Activated CD8-positive, alpha-beta memory T cell treated with anti-CD3 and anti-CD28 coated beads, Interleukin-2, amount 50 U/mL, for 1 hour (primary cell): ENCODE measurements around the gene TPP2.

Experiments
- DNase-seq: peaks from one replicate; pipeline ENCODE4 v3.0.0-alpha.2; 2020; ENCODE audit errors: extremely low read depth

TPP2 gene

DNA sequence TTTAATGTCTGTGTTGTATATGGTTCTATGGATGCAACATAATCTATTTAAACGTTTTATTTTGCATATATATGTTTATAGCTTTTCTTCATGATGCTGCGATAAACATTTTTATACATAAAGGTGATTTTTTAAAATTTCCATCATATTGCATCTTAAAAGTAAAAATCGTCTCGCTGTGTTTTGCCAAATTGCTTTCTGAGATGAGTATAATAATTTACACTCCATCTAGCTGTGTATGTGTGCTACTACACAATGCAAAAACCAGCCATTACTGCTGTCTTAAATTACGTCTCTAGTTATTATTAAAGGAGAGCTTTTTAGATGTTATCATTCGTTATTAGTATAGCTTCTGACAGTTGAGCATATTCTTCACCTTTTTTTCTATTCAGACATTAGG lies 60.8 kb downstream of the TPP2 start:
- DNase-seq = no peak

DNA sequence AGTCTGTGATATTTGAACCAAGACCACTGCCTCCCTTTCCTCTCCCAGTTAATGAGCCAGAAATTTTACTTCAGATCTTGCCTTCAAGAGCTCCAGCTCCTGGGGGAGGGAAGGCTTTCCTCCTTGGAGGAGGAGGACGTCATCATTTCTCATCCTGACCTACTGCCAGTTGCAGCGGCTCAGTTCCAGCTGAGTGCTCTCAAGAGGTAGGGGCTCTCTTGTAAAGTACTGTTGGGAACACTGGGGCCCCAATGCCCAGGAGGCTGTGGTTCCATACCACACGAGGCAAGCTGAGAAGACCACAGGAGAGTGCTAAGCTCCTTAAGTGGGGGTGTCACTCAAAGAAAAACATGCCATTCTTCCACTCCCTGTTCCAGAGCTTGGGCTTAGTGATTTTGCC lies 61.9 kb downstream of the TPP2 start:
- DNase-seq = no peak

DNA sequence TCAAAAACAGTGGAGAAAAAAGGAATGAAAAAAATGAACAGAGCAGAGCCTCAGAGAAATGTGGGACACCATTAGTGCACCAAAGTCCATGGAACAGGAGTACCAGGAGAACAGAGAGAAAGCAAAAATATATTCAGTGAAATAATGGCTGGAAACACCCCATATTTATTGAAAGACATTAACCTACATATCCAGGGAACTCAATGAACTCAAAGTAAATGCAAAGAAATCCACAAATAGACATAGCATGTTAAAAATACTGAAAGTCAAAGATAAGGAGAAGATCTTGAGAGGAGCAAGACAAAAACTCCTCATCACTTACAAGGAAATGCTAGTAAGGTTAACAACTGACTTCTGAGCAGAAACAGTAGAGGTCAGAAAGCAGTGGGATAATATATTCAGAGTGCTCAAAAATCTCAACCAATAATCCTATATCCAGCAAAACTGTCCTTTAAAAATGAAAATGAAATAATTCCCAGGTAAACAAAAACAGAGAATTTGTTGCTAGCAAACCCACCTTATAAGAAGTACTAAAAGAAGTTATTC lies 62.5 kb downstream of the TPP2 start:
- no peak for DNase-seq

DNA sequence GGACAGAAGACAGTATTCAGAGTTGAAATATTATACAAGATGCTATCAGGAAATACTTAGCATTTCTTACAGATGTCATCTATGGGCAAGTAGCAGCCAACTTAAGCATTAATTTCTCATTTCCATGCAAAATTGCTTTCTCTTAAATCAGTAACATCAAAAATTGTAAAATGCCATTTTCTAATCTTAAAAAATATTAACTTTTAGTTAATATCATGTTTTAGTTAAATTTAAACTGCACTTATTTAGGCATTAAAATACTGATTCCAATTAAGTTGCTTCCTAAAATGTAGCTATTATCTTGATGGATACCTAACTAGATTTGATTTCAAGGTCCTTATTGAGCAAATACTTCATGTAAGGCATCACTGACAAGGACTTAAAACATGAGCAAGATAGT lies 70.2 kb downstream of the TPP2 start:
- no peak for DNase-seq

DNA sequence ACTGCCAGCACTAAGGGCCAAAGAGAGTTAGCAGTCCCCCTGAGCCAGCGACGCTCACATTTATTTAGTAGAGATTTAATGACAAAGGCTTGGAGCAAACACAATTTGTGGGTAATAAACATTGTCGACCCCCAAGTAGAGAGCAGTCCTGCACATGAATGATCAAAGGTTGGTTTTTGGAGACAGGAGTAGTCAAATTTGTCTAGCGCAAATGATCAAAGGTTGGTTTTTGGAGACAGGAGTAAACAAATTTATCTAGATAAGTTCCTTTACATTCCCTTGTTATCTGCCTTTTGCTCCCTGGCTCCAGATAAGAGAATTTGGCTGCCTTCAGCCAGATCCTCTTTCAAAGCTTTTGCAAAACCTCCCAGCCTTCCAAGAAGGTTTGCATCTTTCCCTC lies 71.1 kb downstream of the TPP2 start:
- DNase-seq = no peak

DNA sequence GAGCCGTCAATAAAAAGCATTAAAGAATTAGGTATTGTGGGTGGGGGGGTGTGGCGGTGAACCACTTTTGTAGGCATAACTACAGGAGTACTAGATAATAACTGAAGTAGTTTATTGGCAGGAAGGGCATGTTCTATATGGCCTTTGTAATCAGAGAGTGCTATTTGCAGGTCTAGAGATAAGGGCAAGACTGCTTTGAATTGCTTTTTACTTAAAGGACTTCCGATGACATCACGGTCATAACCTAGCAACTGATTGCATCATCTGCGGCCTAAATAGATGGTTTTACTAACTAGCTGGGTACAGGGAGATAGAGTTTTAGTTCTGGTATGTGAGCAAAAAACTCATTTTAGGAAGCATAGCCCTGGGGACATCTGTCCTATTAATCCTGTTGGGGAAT lies 73.3 kb downstream of the TPP2 start:
- DNase-seq = no peak

DNA sequence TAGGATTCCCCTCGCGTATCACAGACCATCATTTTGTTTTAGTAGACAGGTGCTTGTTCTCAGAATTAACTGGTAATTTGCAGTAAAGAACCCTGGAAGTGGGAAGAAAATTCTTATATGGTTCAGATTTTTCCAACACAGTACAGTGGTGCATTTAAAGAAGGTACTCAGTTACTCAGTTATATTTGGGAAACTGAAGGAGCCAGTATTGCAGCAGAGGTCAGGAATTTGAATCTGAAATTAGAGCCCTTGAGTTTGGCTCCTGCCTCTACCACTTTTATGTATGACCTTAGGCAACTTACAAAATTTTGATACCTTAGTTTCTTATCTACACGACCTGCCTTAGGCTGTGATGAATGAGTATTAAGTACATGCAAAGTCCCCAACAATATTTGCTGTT lies 78.3 kb downstream of the TPP2 start:
- DNase-seq = no peak

DNA sequence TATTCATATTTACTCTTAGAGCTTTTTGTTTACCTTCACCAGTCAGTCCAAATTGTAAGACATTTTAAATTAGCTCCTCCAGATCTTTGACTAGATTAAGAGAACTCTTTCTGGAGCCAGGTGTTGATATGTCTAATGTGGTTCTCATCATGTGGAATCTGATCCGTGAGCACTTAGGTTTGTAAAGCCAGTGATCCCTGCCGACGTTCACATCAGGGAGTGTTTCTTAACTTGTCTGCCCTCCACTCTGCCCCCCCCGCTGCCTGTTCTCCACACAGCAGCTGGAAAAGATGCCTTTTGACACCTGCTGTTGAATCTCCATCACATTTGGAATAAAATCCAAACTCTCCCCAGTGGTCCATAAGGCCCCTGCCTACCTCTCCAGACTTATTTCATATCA lies 80.3 kb downstream of the TPP2 start:
- no peak for DNase-seq

DNA sequence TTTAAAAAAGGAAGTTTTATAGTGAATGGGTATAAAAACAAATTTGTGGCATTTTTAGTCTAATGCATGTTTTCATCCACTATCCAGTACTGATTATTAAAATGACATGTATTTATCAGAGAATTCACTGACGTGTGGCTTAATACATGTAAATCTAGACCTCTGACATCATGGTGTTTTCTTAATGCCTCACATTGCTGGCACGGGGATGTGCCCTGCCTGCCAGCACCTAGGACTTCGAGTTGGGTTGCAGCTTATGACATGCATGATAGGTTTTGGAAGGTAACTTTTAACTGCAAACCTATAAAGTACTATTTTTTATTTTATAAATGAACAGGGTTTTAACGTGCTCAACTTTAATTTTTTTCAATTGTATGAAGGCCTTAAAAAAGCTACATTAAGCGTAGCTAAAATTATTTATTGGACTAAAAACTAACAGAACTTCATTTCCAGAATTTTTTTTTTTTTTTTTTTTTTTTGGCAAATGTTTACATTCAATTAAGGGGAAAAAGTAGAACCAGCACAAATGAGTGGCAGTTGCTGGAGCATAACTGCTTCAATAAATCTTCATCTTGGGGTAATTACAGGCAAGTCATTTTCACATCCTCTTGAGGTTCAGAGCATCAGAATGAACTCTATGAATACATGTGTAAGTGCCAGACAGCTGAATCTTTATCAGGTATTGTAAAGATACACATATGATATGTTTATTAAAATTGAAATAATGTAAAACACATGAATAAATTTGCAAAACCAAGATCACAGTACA lies 81.7 kb downstream of the TPP2 start:
- no peak for DNase-seq

DNA sequence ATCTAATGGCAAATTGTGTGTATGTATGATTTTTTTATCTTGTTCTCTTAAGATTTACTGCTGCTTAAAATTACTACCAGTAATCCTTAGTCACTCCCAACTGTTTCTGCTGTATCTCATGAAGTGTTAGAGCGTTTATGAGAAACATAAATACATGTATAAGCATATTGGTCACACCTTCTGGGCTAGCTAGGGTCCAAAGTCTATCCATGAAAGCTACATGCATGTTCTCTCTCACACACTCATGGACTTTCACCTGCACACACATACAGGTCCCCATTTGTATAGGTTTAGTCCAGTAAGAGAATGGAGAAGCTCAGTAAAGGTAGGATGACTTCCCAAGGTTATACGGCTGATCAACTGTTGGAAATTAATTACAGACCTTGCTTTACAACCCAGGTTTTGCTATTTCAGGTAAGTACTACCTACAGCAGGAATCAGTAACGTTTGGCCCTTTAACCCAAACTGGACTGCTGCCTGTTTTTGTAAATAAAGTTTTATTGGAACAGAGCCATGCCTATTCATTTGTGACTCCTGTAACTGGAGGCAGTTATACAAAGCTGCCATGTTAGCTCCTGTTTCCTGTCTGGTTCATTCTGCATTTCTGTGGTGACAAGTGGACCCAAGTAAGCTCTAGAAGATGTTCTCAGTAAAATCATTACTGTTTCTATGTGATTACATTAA lies 82.8 kb downstream of the TPP2 start:
- no peak for DNase-seq

DNA sequence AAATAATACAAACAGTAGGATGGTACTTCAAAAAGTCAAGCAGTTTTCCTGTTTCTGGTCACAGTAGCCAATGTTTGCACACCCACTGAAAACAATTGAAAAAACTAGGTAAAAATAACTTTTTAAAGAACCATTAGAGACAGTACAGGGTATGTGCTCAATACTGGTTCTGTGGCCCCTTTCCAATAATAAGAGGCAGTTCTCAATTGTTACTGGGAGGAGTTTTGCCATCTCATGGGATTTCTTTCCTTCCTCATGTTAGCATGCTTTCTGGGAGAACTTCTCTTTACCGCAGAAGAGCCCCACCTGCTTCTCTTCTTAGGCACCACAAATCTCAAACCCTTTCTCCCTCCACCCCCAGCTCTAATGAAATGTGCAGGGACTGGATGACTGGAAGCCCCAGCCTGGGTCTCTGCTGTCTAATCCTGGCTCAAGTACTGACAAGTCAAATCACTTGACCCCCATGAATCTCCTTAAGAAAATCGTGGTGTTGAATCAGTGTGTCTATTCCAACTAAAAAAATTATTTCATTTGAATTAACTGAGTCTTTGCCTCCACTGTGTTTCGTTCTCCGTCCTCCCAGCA lies 83.4 kb downstream of the TPP2 start:
- no peak for DNase-seq

DNA sequence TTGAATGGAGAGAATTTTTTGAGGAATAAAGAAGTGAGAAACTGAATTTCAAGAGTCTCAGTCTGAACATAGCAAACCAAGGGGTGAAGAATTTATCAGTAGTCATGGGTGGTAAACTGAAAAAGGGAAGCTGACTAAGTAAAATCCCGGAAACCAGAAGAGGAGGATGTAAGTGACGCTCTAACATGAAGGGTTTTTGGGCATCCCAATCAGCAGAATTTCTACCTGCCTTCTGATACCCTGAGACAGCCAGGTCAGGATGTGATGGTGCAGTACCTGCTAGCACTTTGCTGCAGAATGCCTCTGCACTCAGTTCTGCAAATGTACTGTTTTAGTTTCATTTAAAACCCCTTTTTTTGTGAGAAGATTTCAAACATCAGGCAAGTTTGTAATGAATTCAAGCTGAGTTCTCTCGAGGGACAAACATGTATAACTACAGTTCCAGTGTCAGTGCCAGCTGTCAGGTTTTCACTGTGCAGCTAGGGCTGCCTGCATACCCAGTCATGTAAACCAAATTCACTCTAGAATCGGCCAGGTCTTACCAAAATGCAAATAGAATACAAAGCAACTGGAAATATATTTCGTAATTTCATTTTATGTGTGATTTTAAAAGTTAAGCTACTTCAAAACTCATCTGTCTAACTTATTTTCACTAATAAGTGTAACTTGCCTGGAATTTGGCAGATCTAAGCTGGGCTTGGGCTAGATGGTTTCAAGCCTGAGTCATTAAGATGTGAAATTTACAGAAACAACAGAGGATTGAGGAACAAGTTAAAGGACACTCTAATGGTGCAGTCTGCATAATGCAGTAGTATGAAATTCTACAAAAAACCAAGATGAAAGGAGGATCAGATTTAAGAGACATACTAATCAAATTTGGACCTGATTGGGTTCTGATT lies 84.3 kb downstream of the TPP2 start:
- no peak for DNase-seq

DNA sequence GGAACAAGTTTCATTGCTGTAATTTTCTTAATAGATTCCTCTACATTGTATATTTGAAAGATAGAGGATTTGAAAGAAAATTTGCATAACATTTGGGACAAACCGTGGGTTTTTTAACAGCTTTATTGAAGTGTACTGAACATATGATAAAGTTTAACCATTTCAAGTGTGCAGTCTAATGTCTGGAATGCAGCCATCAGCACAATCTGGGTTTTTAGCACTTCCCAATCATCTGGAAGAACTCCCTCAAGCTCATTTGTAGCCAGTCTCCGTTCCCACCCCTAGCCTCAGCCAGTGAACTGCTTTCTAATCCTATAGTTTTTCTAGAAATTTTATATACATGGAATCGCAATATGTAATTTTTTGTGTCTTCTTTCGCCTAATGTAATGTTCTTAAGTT lies 85.4 kb downstream of the TPP2 start:
- DNase-seq = no peak

DNA sequence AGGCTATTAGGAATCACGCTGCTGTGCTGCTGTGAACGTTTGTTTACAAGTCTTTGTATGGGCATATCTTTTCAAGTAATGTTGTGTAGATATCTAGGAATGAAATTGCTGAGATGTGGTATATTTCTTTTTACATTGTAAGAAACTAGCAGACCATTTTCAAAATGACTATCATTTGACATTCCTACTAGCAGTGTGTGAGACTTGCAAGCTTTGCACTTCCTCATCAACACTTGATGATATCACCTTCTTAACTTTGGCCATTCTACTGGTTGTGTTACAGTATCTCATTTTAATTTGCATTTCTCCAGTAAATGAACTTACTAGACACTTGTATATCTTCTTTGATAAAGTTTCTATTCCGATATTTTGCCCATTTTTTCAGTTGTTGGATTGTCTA lies 85.9 kb downstream of the TPP2 start:
- DNase-seq = no peak

DNA sequence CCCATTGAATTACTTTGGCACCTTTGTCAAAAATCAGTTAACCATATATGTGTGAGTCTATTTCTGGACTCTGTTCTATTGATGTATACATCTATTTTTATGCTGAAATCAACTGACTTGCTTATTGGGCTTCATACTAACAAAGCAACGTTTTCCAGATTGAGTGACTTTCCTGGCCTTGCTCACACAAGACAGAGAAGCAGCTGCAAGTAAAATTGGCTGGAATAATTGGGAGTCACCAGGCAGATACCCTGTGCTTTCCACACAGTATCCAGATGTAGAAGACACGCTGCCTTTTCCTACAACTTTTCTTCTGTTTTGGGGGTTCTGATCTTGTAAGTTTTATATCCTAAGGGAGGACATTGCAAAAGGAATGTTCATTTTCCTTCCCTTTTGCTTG lies 86.9 kb downstream of the TPP2 start:
- no peak for DNase-seq

DNA sequence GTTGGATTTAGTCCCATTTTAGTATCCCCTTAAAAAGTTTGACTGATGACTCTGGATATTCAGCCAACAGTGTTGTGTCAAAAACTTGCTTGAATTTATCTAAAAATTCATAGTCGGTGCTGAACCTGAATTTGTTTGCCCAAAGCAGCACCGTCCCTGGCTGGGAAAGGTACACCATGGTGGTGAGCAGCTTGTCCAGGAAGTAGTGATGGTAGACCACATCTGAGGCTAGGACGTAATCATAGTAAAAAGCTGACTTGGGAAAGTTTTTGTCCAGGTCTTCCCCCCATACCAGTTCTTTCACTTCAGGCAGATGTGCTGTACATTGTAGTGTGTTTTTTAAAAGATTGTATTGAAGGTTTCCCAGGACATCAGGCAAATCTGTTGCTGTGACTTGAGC lies 89.2 kb downstream of the TPP2 start:
- no peak for DNase-seq

DNA sequence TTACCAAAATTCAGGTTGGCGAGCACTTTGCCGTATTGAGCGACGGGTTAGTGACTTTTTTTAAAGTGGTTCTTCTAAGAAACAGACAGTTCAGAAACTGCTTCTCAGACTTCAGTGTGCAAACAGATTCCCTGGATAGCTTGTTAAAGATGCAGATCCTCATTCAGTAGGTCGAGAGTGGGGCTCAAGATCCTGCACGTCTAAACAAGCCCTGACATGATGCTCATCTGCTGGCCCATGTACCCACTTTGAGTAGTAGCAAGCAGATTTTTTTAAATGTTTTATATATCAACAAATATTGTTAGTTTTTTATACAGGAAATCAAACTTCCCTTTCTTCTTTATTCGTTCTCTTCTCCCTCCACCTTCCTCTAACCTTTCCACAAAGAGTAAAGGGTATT lies 90.7 kb downstream of the TPP2 start:
- DNase-seq = no peak

DNA sequence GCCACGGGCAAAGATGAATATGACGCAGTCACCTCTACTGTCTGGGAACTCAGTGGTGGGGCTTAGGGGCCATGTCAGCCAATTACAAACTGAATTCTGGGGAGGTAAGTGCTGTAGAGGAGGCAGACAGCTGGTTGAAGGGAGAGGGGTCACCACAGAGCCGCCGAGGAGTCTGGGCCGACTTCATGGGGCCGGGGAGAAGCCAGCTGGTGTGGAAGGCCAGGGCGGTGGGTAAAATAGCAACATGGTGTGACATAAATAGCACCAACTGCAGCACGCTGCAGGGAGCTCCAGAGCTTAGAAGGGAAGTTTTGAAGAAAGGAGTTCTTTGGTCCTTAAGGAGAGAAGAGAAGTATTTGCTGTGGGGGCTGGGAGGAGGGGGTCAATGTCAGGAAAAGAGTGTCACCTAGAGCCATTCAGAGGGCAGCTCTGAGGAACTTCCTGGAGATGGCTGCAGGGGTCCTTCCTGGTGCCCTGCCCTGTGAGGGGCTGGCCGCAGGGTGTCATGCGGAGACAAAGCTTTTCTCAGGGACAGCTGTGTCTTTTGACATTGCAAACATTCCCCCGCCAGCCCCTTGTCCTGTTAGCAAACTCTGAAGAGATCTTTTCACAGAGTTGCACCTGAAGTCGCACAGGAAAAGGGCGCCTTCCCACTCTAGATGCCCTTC lies 91.7 kb downstream of the TPP2 start:
- no peak for DNase-seq

DNA sequence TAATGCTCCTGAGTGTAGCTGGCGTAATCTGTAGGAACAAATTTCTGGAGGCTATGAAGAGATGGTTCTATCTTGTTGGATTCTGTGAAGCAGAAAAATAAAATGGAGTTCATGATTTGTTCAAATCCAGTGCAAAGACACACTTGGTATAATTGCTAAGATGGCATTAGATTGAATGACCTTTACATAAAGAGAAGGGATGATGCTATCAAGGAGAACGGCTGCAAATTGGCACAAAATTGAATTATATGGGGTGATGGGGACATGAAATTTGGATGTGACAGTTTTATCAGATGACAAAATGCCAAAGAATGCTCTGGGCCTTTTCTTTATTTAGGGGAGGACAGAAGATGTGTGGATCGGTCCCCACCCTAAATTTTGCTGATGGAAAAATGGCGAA lies 94.1 kb downstream of the TPP2 start:
- no peak for DNase-seq

DNA sequence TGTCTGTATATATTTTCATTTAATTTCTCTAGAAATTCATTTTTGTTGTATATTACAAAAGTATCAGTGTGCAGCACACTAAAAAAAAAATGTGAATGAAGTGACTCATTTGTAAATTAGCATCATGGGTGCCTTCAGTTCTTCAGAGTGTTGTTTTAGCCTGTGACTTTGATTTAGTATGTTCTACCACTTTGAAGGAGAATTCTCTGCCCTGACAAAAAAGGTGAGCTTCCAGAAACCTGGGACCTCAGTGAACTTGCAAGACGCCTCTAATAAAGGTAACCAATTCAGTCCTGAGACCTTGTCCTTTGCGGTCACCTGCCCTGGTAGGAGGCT lies 95.7 kb downstream of the TPP2 start:
- DNase-seq = no peak

DNA sequence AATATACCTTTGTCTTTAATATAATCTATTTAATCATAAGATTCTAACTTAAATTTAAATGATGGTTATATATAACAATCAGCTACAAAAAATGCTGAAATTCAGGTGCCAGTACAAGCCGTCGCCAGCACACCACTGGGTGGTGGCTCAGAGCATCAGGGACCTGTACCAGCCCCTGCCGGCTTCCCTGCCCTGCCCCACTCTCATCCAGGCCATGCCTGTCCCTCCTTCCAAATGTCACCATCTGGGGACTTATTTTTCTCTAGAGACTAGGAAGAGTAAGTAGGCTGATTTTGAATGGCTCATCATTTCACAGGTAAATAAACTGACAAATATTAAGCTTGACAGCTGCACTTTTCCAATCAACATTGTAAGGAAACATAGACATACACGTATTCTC lies 96.5 kb downstream of the TPP2 start:
- no peak for DNase-seq

DNA sequence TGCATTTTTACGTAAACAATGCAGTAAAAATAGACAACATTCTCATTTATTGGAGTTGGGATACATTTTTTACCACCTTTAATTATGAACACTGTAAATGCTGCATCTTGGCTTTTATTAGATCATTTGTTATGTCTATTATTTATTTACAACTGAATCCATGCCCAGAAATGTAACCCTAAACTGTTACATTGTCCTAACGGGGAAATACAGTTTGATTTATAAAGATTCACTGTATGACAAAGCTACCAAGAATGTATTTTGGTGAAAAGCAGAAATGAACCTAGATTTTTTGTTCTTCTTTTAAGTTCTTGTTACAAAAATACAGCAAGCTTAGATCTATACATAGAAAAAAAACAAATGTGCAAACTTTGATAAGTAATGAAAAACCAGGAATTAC lies 97.0 kb downstream of the TPP2 start:
- DNase-seq = no peak
